Nephron (organoid): ENCODE results near the gene GPR141.

Experiments used
- H3K27ac Mint-ChIP-seq, 3 experiments: 2 replicates each; pipeline ENCODE4 v1.8.0; 2020; ENCODE audit warnings: mixed read lengths in 3 of 3, mild to moderate bottlenecking in 2 of 3, moderate library complexity in 1 of 3
- H3K27me3 Mint-ChIP-seq: 2 replicates; pipeline ENCODE4 v1.8.0; 2021; ENCODE audit warnings: low read depth, mild to moderate bottlenecking, moderate library complexity, mixed read lengths
- H3K36me3 Mint-ChIP-seq: 2 replicates; pipeline ENCODE4 v1.8.0; 2020; ENCODE audit warnings: low read depth, mixed read lengths
- H3K4me1 Mint-ChIP-seq: 2 replicates; pipeline ENCODE4 v1.8.0; 2020; ENCODE audit warnings: mixed read lengths
- H3K4me3 Mint-ChIP-seq, 3 experiments: 2 replicates each; pipeline ENCODE4 v1.8.0; 2020; ENCODE audit warnings: mild to moderate bottlenecking in 3 of 3, mixed read lengths in 3 of 3, moderate library complexity in 2 of 3
- H3K9me3 Mint-ChIP-seq: 2 replicates; pipeline ENCODE4 v1.8.0; 2020; ENCODE audit warnings: mixed read lengths
- CTCF ChIP-seq, 3 experiments: fragments of 200-600 bp; sonication (generic); IDR thresholded peaks; one replicate each; pipeline ENCODE4 v1.5.0; 2021; ENCODE audit warnings: antibody characterized with exemption in 3 of 3; ENCODE audit not compliant: unreplicated experiment in 3 of 3

GPR141 gene

GRCh38 chr7:37705976-37706375 lies 22.4 kb downstream of the GPR141 start:
- Mint-ChIP-seq H3K36me3 (no peaks in the 10 kb centered on the region), H3K27me3 (no peaks in the 10 kb centered on the region), H3K4me3 (no peak overlapping the region), H3K27ac (no peak overlapping the region), H3K4me1 (peaks cover 17% of the 10 kb centered on the region), H3K9me3 (no peaks in the 10 kb centered on the region)
- no peak for TF ChIP-seq CTCF (IDR thresholded peaks at IDR 0.05; ENCODE audit: unreplicated experiment in 3 of 3)

GRCh38 chr7:37706804-37707203 lies 23.2 kb downstream of the GPR141 start:
- Mint-ChIP-seq H3K9me3 (no peaks in the 10 kb centered on the region), H3K27me3 (no peaks in the 10 kb centered on the region), H3K27ac (peak overlapping the region in 2 of 3 experiments; percentile 9 to 22)

GRCh38 chr7:37707754-37708485 lies 24.4 kb downstream of the GPR141 start:
- no peak overlapping the region for H3K27ac Mint-ChIP-seq
- H3K4me3 Mint-ChIP-seq: no peak overlapping the region
- H3K36me3 Mint-ChIP-seq: no peaks in the 10 kb centered on the region
- H3K9me3 Mint-ChIP-seq: no peaks in the 10 kb centered on the region
- no peak for TF ChIP-seq CTCF (IDR thresholded peaks at IDR 0.05; ENCODE audit: unreplicated experiment in 3 of 3)
- peaks cover 17% of the 10 kb centered on the region for H3K4me1 Mint-ChIP-seq
- peaks cover 6% of the 10 kb centered on the region for H3K27me3 Mint-ChIP-seq

More at GRCh38 chr7:37706804-37707203, 23.2 kb downstream of the GPR141 start:
- Mint-ChIP-seq H3K4me1 (peaks cover 17% of the 10 kb centered on the region), H3K4me3 (no peak overlapping the region), H3K36me3 (no peaks in the 10 kb centered on the region)
- TF ChIP-seq CTCF (IDR thresholded peaks at IDR 0.05; ENCODE audit: unreplicated experiment in 3 of 3): no peak

- Mint-ChIP-seq H3K36me3 (no peaks in the 10 kb centered on the region), H3K4me1 (peaks cover 10% of the 10 kb centered on the region), H3K4me3 (no peak overlapping the region), H3K9me3 (no peaks in the 10 kb centered on the region), H3K27me3 (peaks cover 6% of the 10 kb centered on the region), H3K27ac (no peak overlapping the region)
- TF ChIP-seq CTCF (IDR thresholded peaks at IDR 0.05; ENCODE audit: unreplicated experiment in 3 of 3): no peak
These were observed 26.3 kb downstream of the GPR141 start for GRCh38 chr7:37709631-37710509.

- H3K9me3 Mint-ChIP-seq: no peaks in the 10 kb centered on the region
- no peaks in the 10 kb centered on the region for H3K4me1 Mint-ChIP-seq
- TF ChIP-seq CTCF (IDR thresholded peaks at IDR 0.05; ENCODE audit: unreplicated experiment in 3 of 3): no peak
- no peak overlapping the region for H3K4me3 Mint-ChIP-seq
- peaks cover 6% of the 10 kb centered on the region for H3K27me3 Mint-ChIP-seq
- H3K27ac Mint-ChIP-seq: no peak overlapping the region
- H3K36me3 Mint-ChIP-seq: no peaks in the 10 kb centered on the region
These were observed 30.0 kb downstream of the GPR141 start for GRCh38 chr7:37713613-37714012.
